HG03135 (cell line): Measurements from ENCODE around the gene PDIA6.

Experiments
- ATAC-seq: cut with Tn5 transposase; IDR thresholded peaks from one replicate; pipeline ENCODE4 v1.9.1; 2021; ENCODE audit warnings: mild to moderate bottlenecking, moderate library complexity; ENCODE audit not compliant: unreplicated experiment

The PDIA6 gene, protein sequence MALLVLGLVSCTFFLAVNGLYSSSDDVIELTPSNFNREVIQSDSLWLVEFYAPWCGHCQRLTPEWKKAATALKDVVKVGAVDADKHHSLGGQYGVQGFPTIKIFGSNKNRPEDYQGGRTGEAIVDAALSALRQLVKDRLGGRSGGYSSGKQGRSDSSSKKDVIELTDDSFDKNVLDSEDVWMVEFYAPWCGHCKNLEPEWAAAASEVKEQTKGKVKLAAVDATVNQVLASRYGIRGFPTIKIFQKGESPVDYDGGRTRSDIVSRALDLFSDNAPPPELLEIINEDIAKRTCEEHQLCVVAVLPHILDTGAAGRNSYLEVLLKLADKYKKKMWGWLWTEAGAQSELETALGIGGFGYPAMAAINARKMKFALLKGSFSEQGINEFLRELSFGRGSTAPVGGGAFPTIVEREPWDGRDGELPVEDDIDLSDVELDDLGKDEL

DNA sequence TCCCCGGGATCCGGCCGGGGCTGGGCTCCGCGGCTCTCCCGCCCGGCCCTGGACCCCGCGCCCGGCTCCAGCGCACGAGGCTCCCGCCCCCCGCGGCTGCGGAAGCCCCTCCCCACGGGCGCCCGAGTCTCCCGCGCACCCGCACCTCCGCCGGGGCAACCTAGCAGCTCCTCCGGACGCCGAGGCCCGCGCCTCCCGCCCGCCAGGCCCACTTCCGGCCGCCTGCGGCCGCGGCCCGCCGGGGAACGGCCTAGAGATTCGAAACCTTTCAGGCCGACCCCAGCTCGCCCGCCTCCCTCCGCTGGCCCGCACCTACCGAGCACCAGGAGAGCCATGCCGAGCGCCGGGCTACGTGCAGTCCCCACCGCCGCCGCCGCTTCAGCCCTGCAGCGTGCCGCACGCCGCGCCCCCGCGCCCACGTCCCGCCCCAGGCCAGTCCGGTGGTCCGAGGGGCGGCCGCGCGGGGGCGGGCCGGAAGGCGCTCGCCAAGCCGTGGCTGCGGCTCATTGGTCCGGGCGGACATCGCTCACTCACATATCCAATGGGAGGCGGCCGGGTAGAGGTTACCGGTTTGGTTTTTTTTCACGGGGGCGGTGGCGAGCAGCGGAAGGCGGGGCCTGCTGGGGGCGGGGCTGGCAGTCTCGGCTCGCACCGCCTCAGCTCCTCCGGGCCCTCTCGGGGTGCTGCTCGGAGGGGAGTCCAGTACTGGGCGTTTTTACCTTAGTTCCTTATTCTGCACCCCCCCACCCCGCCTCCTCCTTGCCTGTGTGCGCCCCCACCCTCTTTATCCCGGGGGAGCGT lies at the start of gene PDIA6:
Gene PDIA6, minus strand, starts transcription at position 424 of the 801 bp plus-strand sequence. Its CDS starts 89 bp downstream, at position 335.
- ATAC-seq: peak; percentile 91

DNA sequence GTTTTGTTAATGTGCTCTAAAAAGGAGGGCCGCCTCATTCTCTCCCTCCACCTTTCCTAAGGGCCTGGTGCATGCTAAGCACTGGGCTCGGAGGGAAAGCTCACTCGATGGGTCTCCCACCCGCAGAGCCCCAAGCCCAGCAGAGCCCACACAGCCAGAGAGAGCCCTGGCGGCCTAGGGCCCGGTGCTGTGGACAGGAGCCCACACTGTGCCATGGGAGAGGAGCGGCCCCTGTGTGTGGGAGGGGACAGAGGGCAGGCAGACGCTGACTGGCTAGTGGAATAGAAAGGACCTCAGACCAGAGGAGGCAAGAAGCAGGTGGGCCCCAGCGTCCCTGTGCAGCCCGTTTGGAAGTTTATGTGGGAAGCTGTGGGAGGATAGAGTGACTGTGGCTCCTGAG lies 49.7 kb upstream of the PDIA6 start:
- no peak for ATAC-seq

DNA sequence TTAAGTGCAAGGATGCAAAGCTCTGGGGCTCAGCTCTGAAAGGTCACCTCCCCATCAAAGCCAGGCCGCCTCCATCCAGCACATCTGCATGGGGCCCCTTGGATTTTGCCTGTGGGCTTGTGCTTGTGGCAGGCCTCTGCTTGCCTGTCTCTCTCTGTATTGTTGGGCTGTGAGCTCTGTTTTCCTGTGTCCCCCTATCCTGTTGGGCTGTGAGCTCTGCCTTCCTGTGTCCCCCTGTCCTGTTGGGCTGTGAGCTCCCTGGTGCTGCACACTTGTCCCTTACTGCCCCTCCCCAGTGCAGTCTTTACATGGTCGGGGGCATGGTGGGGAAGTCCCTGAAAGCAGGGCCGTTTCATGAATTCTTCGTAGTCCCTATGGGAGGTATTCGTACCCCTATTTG lies 49.2 kb upstream of the PDIA6 start:
- no peak for ATAC-seq

DNA sequence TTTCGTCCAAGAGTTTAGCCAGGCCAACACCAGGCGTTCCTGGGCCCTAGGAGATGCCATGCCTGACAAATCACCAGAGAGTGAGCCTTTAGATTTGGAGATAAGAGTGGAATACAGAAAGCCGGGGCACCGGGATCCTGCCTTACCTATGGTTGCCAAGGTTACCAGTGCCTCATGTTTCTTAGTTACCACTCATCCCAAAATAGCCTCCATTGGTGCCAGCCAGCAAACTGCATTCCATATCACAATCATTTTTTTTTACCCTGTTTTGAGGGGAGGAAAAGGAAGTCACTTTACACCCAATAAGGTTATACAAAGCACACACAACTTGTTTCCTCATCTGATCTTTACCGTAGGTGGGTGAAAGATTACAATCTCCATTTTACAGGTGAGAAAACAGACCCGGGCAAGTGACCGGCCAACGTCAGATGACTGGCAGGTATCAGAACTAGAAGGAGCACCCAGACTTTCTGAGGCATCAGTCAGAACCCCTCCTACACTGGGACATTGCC lies 48.3 kb upstream of the PDIA6 start:
- ATAC-seq: no peak

DNA sequence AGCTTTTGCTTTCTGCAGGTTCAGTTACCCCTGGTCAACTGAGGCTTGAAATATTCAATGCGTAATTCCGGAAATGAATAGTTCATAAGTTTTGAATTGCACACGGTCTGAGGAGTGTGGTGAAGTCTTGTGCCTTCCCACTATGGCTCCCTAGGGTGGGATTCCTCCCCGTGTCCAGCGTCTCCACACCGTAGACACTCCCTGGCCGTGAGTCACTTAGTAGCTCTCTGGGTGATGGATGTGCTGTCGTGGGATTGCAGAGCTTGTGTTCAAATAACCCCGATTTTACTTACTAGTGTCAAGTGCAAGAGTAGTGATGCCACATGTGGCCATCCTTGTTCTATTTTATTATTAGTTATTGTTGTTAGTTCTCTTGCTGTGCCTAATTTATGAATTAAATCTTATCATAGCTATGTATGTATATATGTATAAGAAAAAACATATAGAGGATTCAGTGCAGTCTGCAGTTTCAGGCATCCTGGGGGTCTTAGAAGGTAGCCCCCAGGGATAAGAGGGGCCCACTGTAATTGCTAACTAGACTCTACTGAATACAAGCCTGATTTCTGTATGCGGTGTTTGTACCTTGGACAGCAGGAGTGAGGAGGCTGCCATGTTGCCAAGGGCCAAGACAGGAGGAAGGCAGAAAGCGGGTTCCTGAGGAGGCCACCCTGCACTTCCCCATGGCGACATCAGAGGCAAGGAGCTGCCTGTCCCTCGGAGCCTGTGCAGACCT lies 47.7 kb upstream of the PDIA6 start:
- no peak for ATAC-seq

DNA sequence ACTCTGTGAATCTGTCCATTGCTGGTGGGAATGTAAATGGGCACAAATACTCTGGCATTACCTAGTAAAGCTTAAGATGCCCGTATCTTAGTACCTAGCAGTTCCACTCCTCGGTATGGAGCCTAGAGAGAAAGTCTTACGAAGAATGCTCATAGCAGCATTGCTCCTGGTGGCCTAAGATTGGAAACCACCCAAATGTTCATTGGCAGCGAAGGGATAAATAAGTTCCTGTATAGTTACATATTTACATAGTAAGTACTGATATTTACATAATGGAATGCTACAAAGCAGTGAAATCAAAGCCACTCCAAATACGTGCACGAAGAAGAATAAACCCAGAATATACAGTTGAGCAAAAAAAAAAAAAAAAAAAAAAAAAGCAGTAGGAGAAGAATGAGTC lies 46.7 kb upstream of the PDIA6 start:
- no peak for ATAC-seq

DNA sequence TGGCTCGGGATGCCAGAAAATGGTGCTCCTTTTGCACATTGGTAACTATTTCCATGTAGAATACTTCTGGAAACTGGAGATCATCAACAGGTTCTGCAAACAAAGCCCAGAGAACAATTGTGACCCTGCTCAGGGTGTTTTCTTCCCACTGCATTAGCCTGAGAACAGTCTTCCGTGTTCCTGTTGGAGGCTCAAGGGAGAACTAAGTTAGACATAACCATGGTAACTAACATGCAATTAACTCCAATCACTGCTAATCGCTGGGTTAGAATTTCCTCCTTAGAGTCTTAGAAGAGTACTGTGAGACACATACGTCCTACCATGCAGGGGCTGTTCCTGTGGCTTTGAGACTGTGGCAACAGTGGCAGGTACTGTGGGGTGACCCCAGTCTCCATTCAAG lies 36.0 kb upstream of the PDIA6 start:
- no peak for ATAC-seq

DNA sequence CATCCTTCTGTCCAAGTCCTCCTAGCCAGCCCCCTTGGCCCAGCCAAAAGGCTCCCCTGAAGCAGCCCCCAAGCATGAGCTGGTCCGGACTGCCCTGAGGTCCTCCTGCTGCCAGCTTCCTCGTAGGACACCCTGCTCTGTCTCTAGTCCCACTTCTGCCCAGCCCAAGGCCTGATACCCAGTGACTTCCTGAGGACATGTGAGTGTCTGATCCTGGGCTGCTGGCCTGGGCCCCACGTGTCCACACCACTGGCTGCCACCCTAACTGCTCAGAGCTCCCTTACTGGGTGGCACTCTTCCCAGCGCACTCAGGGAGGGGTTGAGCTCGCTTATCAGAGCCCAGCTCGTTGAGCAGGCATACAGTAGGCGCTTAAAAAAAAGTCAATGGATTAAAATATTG lies 34.4 kb upstream of the PDIA6 start:
- no peak for ATAC-seq

DNA sequence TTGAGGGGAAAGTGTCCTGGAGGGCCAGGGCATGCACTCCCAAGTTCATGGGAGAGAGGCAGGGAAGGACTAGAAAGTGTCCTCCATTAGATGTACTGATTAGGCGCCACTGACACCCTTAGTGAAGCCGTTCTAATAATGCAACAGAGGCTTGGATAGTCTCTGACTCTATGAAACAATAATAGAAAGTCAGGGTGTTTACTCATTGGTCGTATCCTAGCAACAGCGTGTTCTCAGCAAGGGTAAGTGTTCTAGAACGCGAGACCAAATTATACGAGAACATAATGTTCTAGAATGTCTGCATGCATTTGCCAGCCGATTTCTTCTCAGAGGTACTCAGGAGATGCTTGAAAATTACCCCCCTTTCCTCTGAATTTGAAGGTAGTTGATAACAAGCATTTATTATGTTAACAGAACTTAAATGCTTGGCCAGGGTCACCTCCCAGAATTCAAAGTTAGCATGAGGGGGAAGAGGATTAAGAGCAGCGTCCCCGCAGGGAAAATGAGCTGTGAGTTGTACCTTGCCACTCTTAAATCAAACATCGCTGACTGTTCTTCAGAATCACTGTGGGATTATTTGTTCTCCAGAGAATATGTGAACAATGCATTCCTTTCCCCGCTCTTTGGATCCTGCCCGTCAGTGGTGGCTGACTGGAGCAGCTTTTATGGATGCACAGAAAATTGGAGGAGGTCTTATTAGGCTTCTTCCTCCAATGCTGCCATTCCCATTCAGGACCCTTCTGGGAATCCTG lies 33.7 kb upstream of the PDIA6 start:
- ATAC-seq: no peak

DNA sequence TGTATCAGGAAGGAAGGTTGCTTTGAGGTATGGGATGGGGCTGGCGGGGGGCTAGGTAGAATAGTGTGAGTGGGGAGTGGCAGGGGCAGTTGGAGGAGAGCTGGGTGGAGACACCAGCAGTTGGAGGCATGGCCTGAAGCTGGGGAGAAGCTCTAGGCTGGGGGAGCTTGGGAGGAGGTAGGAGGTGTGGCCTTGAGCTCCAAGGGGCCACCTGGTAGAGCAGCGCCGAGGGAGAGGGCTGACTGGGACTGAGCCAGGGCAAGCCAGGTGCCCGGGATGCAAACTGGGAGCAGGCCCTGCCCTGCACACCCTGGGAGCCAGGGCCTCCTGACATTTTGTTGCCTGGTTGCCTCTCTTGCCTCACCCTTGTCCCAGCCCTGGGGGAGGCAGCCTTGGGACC lies 33.1 kb upstream of the PDIA6 start:
- no peak for ATAC-seq

DNA sequence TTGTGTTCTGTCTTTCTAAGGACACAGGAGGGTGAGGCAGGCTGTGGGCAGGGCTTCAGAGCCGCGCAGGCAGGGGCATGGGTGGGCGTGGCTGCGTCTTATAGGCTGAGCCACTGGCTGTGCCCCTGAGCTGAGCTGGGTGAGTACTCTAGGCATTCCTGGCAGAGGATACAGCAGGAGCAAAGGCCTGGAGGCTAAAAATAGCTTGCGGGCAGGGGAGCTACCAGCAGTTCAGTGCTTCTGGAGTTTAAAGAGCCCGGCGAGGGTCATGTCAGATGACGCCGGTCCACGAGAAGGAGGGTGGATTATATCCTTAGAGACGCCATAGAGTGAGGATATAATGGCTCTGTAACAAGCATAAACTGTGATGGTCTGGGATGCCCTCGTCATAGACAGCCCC lies 31.5 kb upstream of the PDIA6 start:
- ATAC-seq: no peak

DNA sequence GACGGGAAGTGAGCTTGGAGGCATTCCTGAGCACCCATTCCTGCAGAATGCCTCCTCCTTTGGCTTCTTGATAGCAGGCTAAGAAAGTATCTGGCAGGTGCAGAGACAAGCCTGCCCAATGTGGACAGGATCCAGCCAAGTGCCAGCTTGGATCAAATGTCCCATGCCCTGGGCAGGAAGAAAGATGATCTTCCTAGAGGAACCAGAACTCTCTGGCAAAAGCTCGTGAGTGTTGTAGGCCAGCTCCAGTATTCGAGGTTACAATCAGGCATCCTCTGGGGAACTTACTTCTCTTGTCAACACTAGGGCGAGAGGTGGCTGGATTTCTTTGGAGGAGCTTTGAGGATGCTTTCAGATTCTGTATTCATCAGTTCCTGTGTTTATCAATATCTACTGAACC lies 29.9 kb upstream of the PDIA6 start:
- ATAC-seq: no peak

DNA sequence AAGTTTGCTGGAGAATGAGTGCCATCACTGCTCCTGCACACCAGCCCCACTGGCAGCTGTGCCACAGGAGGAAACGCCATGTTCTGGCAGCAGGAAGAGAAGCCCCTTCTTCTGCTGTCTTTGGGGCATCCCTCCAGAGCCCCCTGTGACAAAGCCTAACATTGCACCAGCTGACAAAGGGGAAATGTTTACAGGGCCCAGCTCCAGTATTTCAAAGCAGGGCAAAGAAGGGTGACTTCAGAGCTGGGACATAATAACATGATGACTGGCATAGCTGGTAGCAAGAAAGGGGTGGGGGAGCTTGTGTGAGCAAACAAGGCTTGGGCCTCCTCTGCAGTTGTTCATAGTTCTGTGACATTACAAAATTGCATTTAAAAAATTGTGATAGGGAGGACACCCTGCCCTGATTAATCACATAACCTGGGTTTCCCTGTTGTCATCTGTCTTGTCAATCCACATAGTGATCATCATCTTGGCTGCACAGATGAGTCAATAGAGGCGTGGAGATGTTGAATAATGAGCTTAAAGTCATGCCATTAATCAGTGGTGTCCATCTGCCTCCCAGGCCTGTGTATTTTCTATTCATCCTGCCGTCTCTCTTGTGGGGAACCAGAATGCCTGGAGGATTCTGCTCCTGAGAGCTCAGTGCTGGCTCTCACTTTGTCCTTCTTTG lies 29.1 kb upstream of the PDIA6 start:
- ATAC-seq: no peak

DNA sequence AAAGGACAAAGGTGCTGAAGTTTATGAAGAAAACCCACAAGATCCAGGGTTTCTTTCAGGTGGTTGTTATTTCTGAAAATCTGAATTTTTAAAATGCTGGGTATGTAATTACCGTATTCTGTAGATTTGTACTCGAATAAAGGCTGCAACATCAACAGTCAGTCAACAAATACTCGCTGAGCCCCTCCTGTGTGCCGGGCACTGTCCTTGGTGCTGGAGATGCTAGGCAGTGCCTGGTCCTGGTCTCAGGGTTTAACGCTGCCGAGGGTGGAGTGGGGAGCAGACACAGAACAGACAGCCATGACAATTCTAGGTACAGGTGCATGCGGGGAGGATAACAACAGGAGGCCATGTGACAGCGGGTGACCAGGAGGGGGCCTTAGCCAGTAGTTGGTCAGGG lies 27.2 kb upstream of the PDIA6 start:
- ATAC-seq: no peak

DNA sequence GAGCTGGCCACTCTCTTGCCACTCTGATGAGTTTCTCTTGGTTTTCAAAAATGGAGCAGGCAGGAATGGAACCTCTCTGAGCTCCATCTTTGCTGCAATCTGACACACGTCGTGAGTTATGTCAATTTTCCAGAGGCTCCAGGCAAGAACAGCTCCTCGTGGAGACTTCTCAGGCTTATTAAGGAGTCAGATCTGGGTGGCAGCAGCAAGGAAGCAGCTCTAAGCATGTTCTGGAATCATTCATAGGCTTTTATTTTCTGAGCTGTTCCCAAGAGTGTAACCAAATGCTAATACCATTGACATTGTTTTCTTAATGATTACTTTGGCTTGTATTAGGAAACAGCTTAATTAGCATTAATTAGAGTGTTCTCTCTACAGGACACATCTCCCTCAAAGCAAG lies 26.1 kb upstream of the PDIA6 start:
- no peak for ATAC-seq

DNA sequence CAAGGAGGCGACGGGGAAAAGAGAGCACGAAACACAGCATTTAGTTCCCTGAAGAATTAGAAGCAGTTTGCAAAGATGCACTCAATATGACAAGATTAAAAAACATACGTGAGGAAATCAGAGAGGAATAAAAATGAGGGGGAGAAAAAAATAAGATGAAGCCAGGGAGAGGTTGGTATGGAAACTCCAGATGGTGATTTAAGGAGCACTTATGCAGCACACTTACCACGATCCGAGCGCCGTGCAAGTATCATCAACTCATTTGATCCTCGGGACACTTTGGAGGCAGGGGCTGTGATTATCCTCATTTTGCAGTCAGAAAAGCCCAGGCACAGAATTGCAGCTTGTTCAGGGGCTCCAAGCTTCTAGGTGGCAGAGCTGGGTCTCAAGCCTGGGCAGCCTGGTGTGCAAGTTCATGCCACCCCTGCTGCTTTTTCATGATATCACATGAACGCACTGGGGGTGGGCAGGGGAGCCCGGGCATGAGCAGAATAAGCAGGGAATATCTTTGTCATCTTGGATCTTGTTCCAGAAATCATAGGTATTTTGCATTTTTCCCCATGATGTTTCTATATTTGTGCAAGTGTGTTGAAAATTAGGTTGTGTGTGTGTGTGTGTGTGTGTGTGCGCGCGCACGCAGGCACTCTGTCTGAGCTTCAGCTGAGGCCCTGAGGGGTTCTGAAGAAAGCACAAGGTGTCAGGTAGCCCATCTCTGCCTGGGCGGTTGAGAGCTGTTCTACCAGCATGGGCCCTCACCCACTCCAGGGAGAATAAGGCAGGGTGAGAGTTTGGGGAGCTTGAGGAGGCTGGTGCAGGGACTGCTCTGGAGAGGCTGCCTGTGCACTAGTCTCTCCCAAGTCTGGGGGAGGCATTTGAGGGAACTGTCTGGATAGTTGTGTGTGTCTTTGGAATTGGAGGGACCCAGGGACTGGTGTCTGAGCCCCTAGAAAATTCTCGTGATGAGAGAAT lies 25.0 kb upstream of the PDIA6 start:
- ATAC-seq: no peak

DNA sequence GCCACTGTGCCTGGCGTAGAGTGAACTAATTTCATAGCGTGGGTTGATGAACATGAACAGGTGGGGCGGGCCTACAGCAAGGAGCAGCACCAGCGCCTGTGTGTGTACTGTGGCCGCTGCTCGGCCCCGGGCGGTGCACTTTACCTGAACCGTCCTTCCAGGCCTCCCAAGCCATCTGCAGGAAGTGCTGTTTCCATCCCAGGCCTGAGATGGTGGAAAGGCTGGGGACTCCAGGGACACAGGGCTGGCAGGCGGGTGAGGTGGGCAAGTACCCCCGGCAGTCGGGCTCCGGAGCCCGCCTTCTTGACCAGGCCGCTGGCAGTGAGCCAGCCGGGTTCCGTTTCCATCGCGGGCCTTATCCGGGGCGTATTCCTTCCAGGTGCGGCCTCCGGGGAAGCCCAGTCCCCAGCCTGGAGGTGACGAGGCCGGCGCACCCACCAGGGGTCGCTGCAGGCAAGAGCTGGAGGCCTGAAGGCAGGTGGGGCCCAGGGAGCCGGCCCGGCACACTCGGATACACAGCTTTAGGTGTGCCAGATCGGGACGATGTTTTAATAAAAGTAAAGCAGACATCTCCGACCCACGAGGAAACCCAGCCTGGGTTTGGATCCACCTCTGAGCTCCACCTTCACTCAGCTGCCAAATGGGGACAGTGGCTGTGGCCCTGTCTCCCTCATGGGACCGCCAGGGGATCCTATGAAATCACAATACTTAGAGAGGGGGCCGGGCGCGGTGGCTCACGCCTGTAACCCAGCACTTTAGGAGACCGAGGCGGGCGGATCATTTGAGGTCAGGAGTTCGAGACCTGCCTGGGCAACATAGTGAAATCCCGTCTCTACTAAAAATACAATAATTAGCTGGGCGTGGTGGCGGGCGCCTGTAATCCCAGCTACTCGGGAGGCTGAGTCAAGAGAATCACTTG lies 22.7 kb upstream of the PDIA6 start:
- peak; percentile 68 for ATAC-seq
